Activated B cell treated with CpG ODN at 0.5 μM for 24 hours (primary cell): ENCODE data around the gene UQCC2. TPM values are rescaled to one million over a fixed set of nuclear protein-coding genes. Genes with fewer than 3 reads are reported as not detected.

ENCODE experiments used
- ATAC-seq: fragments of 200-7000 bp; cut with Tn5 transposase; one replicate; pipeline ENCODE4 v1.10.0; 2021; ENCODE audit warnings: low read depth, mild to moderate bottlenecking, moderate library complexity
- CTCF ChIA-PET: fragments of 350-600 bp; sonication (Branson Sonifier 250); formaldehyde crosslinking; loops from one replicate; lab custom pipeline; 2021; ENCODE audit warnings: antibody characterized with exemption; lab: Charles Lee
- POLR2A ChIA-PET: fragments of 350-600 bp; sonication (Branson Sonifier 250); formaldehyde crosslinking; loops from one replicate; lab custom pipeline; 2021; ENCODE audit warnings: antibody characterized with exemption; lab: Charles Lee
- DNase-seq: peaks from one replicate; pipeline ENCODE4 v3.0.0; 2022
- H3K27ac Mint-ChIP-seq: one replicate; pipeline ENCODE4 v1.8.0; 2020; ENCODE audit warnings: mixed read lengths
- H3K27me3 Mint-ChIP-seq: one replicate; pipeline ENCODE4 v1.8.0; 2021; ENCODE audit warnings: mixed read lengths
- H3K36me3 Mint-ChIP-seq: one replicate; pipeline ENCODE4 v1.8.0; 2021; ENCODE audit warnings: low read depth, mixed read lengths
- H3K4me1 Mint-ChIP-seq: one replicate; pipeline ENCODE4 v1.8.0; 2021; ENCODE audit warnings: mixed read lengths
- H3K4me3 Mint-ChIP-seq: one replicate; pipeline ENCODE4 v1.8.0; 2020; ENCODE audit warnings: mild to moderate bottlenecking, mixed read lengths
- H3K9me3 Mint-ChIP-seq: one replicate; pipeline ENCODE4 v1.8.0; 2020; ENCODE audit warnings: mixed read lengths
- intact Hi-C: fragments of 100-400 bp; cut with micrococcal nuclease; formaldehyde crosslinking; loops from one replicate; pipeline ENCODE4 v1.15.1; 2024
- total RNA-seq: library from RNA; stranded (reverse); gene quantifications from 2 replicates; pipeline ENCODE4 v1.2.3, GENCODE V29; 2022
- TF ChIP-seq, protein P1 (sequence below): fragments of 200-600 bp; IDR thresholded peaks from one replicate; pipeline ENCODE4 v1.8.0; 2022; ENCODE audit warnings: antibody characterized with exemption, mild to moderate bottlenecking

Gene UQCC2
- total RNA-seq, 1 donor from 2014 or later: 26.2 TPM

DNA sequence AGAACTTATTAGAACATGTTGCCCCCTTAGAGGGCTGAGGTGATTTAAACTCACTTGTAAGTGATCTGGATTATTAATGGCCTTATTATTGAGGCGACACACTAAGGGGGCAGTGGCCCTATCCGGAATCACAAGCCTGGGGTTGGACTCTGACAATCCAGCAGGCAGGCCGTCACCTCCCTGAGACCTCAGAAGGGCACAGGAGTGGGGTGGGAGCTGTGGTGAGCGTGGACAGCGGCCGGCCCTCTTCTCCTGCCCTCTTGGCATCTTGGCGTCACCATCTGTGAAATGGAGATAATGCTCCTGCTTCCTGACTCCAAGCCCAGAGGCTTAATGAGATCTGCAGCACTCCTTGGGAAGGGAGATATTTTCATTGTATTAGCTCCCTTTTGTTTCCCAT lies 15.6 kb upstream of the UQCC2 start:
- peaks cover 12% of the 10 kb centered on the region for H3K4me1 Mint-ChIP-seq
- DNase-seq (no peak), ATAC-seq (no peak)
- H3K4me3 Mint-ChIP-seq: no peak overlapping the region
- no peaks in the 10 kb centered on the region for H3K36me3 Mint-ChIP-seq
- no peak overlapping the region for H3K27ac Mint-ChIP-seq
- intact Hi-C loops: no loop called here
- TF ChIP-seq, protein P1, sequence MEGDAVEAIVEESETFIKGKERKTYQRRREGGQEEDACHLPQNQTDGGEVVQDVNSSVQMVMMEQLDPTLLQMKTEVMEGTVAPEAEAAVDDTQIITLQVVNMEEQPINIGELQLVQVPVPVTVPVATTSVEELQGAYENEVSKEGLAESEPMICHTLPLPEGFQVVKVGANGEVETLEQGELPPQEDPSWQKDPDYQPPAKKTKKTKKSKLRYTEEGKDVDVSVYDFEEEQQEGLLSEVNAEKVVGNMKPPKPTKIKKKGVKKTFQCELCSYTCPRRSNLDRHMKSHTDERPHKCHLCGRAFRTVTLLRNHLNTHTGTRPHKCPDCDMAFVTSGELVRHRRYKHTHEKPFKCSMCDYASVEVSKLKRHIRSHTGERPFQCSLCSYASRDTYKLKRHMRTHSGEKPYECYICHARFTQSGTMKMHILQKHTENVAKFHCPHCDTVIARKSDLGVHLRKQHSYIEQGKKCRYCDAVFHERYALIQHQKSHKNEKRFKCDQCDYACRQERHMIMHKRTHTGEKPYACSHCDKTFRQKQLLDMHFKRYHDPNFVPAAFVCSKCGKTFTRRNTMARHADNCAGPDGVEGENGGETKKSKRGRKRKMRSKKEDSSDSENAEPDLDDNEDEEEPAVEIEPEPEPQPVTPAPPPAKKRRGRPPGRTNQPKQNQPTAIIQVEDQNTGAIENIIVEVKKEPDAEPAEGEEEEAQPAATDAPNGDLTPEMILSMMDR: no peak
- CTCF ChIA-PET: no interaction called here
- H3K27me3 Mint-ChIP-seq: peaks cover 18% of the 10 kb centered on the region
- no peaks in the 10 kb centered on the region for H3K9me3 Mint-ChIP-seq
- POLR2A ChIA-PET: no interaction called here

- ATAC-seq (no peak), DNase-seq (no peak)
- TF ChIP-seq, protein P1: no peak
- no peaks in the 10 kb centered on the region for H3K9me3 Mint-ChIP-seq
- H3K27me3 Mint-ChIP-seq: peaks cover 18% of the 10 kb centered on the region
- ChIA-PET CTCF (no interaction called here), POLR2A (no interaction called here)
- H3K27ac Mint-ChIP-seq: no peak overlapping the region
- H3K4me1 Mint-ChIP-seq: peaks cover 16% of the 10 kb centered on the region
- H3K36me3 Mint-ChIP-seq: no peaks in the 10 kb centered on the region
- intact Hi-C loops: no loop called here
- no peak overlapping the region for H3K4me3 Mint-ChIP-seq
Observed at GRCh38 chr6:33726696-33727095, 15.2 kb upstream of the UQCC2 start.

DNA sequence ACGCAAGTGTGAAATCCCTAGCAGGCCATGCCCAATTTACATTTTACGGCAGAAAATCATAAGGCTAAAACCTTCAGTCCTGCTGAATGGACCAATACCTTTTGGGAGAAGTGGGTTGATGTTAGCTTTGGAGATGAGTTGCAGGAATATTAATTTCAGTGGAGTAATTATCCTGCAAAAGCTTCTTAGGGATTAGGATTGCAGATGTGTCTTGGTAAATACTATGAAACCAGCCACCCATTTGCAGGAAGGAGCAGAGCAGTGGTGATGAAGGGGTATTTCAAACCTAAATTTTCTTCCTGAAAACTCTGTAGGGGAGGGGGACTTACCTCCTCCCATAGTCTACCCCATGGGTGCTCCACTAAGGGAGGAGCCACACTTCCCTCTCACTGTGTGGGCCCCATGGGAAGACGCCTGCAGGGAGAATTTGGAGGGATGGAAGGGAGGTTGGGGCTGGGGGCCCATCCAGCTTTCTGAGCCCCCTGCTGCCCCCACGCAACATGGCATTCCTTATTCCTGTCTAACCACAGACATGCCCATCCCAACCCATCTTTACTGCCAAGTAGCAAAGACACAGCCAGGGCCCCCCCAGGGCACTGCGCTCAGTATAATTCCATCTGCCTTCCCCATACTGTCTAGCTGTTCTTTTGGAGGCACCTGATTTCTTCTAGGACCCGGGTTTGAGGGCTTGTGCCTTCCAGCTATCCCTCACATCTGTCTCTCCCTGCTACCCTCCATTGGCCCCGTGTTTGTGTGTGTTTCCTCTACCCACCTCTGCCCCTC lies 14.6 kb upstream of the UQCC2 start:
- Mint-ChIP-seq H3K9me3 (no peaks in the 10 kb centered on the region), H3K36me3 (no peaks in the 10 kb centered on the region), H3K27ac (no peak overlapping the region), H3K27me3 (peaks cover 20% of the 10 kb centered on the region), H3K4me1 (peaks cover 23% of the 10 kb centered on the region), H3K4me3 (no peak overlapping the region)
- POLR2A ChIA-PET: no interaction called here
- TF ChIP-seq, protein P1: no peak
- DNase-seq: no peak
- intact Hi-C loops: no loop called here
- CTCF ChIA-PET: no interaction called here
- no peak for ATAC-seq

GRCh38 chr6:33725222-33725621 lies 13.7 kb upstream of the UQCC2 start:
- no peak for DNase-seq
- CTCF ChIA-PET: interaction anchor here (0.6 kb wide), 1 partner anchor 12 kb away, joined by 3 read pairs; no protein-coding TSS in a partner anchor
- ATAC-seq: no peak
- POLR2A ChIA-PET: interaction anchor here (0.7 kb wide), 1 partner anchor 520 kb away, joined by 6 read pairs; no protein-coding TSS in a partner anchor
- no peaks in the 10 kb centered on the region for H3K9me3 Mint-ChIP-seq
- TF ChIP-seq, protein P1: no peak
- peaks cover 20% of the 10 kb centered on the region for H3K27me3 Mint-ChIP-seq
- peaks cover 31% of the 10 kb centered on the region for H3K4me1 Mint-ChIP-seq
- H3K4me3 Mint-ChIP-seq: no peak overlapping the region
- no peak overlapping the region for H3K27ac Mint-ChIP-seq
- intact Hi-C loops: no loop called here
- H3K36me3 Mint-ChIP-seq: no peaks in the 10 kb centered on the region
